DMS79 (cell line): ENCODE data around the gene TPP2.
A peak's percentile ranks its signal among the peaks of the same experiment; 100 is the strongest.

Source experiments
- DNase-seq: peaks from one replicate; lab custom pipeline; 2025; lab: John Stamatoyannopoulos, UW

The TPP2 gene

DNA sequence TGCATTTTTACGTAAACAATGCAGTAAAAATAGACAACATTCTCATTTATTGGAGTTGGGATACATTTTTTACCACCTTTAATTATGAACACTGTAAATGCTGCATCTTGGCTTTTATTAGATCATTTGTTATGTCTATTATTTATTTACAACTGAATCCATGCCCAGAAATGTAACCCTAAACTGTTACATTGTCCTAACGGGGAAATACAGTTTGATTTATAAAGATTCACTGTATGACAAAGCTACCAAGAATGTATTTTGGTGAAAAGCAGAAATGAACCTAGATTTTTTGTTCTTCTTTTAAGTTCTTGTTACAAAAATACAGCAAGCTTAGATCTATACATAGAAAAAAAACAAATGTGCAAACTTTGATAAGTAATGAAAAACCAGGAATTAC is 97.0 kb downstream of the TPP2 start:
- DNase-seq = no peak

DNA sequence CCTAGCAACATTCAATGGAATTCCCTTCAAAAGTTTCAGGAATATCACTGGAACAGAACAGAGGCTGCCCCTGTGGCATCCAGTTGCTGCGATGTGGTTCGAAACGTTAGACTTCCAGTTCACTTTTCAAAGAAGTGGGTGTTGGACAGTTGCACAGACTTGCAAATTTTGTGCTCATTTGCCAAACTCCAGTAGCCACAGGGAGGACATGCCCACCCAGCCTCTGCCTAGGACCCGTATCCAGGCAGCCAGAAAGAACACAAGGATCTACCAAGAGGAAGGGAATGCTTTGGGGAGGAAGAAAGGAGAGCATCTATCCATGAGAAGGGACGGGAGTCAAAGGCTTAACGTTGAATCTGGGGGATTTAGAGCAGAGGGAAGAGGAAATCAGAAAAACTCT is 98.2 kb downstream of the TPP2 start, which contains the start of gene METTL21C:
Gene METTL21C (minus strand): TSS at position 108 of the 400 bp plus-strand sequence. CDS start 546 bp downstream, outside the sequence.
- DNase-seq = no peak

DNA sequence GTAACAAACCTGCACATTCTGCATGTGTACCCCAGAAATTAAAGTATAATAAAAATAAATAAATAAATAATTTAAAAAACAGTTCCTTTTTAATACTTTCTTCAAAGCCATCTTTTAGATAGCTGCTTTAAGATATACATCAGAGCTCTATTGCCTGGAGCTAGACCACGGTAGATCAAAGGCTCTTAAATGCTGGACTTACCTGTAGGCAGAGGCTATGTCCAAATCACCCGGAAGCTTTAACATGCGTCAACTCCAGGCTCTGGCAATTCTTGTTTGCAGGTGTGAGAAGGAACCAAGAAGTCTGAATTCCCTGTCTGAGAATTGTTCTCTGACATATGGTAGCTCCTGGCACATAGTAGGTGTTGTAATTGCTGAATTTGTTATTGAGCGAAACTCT is 99.7 kb downstream of the TPP2 start:
- no peak for DNase-seq

DNA sequence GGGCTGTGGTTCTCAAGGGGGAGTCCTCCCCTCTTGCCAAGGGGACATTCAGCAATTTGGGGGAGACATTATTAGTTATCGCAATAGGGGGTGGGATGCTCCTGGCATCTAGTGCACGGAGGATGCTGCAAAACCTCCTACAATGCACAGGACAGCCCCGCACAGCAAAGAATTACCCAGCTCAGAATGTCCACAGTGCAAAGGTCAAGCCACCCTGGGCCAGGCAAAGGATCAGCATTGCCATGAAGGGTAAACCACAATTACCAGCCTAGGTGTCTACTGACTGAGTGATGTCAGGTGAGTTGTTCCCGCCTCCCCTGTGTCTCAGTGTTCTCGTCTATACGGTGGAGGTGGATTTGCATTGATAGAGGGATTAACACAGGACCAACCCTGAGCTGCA is 100.5 kb downstream of the TPP2 start:
- no peak for DNase-seq

GRCh38 chr13:102697929-102698648 is 101.3 kb downstream of the TPP2 start:
- peak; percentile 37 for DNase-seq

GRCh38 chr13:102698649-102698980 is 101.8 kb downstream of the TPP2 start:
- DNase-seq = no peak

- DNase-seq = no peak
Measured at GRCh38 chr13:102699504-102699903, 102.7 kb downstream of the TPP2 start.

- DNase-seq = no peak
Measured at GRCh38 chr13:102700088-102701031, 103.6 kb downstream of the TPP2 start.

GRCh38 chr13:102701331-102701730 is 104.5 kb downstream of the TPP2 start:
- DNase-seq = no peak

- DNase-seq = no peak
Measured at GRCh38 chr13:102702965-102703725, 106.4 kb downstream of the TPP2 start.

DNA sequence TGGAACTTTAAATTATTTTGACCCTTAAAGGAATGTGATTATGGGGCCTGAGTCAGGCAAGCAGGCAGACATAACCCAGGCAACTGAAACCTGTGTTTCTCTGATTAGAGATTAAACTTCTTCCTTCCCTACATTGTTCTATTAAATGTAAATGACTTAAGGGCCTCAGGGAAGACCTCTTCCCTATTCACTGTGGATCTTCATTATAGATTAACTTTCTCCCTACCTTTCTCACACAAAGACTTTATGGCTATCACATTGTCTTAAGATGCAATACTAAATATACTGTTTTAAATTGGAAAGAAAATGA is 106.9 kb downstream of the TPP2 start:
- no peak for DNase-seq

DNA sequence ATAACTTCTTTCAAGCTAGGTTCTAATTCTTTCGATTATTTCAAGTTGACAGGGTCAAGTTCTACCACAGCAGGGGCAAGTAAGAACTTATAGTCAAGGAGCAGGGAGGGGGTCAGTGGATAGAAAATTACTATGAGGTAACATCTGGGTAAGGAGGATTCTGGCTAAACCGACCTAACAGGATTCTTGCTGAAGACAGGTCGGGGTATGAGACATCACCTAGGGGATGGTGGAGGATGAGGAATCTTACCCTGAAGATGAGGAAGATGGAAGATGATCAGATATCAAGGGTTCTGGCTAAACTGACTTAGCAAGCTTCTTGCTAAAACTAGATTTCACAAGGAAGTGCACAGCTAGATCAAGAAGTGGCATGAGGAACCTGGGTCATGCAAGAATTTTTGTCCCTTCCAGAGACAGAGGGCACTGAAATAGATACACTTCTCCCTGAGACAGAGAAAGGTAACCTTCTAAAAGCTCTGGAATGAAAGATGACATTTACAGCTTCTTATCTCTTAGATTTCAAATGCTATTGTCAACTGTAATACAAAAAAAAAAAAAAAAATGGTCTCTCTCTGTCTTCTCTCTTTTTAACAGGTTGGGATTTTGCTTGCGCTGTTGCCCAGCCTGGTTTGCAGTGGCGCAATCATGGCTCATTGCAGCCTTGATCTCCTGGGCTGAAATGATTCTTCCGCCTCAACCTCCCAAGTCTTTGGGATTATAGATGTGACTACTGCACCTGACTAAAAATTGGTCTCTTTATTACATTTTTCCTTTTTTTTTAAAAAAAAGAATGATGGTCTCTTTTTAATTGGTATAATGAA is 107.7 kb downstream of the TPP2 start:
- no peak for DNase-seq

DNA sequence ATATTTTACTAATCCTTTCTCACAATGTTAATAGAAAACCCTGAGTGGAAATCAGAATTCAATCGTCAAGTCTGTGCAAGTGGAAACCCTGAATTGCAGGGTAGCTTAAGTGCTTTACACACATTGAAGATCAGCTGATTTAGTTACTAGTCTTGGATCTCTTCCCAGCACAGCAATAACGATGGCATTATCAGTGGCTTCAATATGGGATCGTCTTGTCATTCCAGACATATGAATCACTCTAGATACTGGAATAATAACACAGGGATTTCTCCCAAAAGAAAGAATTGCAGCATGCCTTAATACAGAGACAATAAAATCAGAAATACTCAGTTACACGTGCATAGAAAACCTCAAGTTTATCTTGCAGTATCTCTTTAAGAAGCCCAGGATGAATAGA is 110.7 kb downstream of the TPP2 start:
- peak; percentile 56 for DNase-seq

GRCh38 chr13:102708211-102708610 is 111.4 kb downstream of the TPP2 start:
- no peak for DNase-seq

DNA sequence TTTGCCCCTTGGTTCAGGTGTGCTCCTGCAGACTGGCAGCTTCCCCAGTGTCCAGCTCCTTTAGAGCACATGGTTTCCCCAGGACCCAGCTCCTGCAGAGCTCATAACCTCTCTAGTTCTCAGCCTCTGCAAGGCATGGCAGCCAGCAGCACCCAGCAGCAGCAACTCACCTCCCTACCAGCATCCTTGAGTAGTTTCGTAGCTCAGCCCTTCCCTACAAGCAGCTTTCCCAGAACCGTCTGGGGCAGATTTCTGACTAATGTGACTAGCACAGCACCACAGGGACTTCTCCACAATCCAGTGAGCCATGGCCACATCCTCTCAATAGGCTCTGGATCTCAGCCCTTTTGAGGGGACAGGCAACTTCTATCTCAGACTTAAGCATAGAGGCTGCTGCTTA is 112.2 kb downstream of the TPP2 start:
- no peak for DNase-seq

DNA sequence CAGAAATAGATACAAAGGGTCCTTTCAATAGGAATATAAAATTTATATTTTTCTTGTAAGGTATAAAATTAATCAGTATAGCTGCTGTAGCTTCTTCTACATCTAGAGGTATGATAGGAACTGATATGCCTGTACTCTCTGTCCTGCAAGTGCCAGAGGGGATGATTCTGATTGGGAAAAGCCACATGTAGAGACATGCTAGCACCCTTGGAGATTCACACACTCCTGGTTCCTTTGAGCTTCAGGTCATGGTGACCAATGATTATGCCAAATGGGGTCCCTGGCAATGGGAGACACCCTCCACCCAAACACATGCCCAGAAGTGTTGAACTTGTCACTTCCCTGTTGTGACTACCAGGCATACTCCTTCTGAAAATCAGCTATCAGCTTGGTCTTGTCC is 112.8 kb downstream of the TPP2 start:
- no peak for DNase-seq

DNA sequence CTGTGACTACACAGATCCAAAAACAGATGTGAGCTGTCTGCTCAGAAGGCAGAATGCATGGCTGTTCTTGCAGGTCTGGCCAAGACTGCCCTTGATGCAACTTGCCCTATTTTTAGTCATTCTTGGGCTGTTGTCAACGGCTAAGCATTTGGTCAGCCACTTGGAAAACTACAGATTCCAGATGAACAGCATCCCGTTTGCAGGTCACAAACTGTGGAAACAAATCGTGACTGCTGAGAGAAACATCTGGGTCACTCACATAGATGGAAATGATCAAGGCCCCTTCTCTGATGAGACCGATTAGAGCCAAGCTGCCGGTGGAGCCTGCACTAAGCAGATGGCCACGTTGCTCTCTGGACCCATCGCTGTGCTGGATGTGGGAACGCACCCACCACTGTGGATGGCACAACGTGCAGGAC is 113.5 kb downstream of the TPP2 start:
- no peak for DNase-seq

- no peak for DNase-seq
Measured at GRCh38 chr13:102715447-102715846, 118.7 kb downstream of the TPP2 start.

- no peak for DNase-seq
Measured at GRCh38 chr13:102718746-102719145, 122.0 kb downstream of the TPP2 start.

DNA sequence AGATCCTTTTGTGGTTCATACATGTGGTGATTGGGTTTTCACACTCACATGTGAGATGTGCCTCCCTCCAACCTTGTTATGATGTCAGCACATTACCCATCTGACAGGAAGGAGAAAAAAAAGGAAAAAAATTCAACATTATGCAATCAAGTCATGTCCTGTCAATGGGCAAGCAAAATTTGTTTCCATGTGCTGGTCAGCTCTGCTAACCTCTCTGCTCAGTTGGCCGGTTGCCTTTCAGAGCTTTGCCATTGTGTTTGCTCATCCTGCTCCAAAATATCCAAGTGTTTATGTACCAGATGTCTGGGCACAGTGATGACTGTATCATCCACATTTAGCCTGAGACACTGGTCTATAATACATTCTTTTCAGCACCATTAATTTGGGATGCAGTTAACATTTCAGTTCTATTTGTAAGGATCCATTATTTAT is 125.0 kb downstream of the TPP2 start:
- DNase-seq = no peak

DNA sequence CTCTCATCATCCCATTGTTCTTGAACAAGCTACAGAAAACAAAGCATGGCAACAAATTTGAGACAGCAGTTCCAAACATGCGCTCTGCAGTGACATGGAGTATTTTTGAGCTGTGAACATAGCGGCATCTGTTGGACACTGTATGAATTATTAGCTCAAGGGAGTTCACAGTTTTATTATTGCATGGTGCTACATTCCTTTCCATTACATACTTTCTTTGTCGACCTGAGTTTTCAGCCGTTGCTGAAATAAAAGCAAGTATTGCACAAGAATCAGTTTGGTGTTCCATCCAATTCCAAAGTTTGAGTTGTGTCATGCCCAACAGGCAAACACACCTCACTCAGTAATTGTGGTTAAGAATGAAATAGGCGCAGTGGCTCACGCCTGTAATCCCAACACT is 128.1 kb downstream of the TPP2 start:
- DNase-seq = peak; percentile 45

DNA sequence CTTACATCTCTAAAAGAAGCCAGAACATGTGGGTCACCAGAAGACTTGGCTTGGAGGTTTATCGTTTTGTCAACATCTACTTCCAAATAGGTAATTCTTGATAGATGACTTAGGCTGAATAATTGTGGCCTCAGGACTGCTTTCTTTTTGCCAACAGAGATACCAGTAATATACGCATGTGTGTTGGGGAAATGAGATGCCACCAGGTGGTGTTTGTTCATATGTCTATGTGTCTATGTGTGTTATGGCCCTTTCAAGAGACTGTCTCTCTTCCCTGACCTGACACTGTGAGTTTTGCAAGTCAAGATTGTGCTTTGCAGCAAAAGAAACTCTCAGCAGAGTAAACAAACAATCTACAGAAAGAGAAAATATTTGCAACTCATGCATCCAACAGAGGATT is 129.6 kb downstream of the TPP2 start:
- no peak for DNase-seq
